Left lung (tissue), 10 donors: ENCODE measurements around the gene ZNF580. TPM values are rescaled to one million over a fixed set of nuclear protein-coding genes. Genes with fewer than 3 reads are reported as not detected.
A peak's percentile ranks its signal among the peaks of the same experiment; 100 is the strongest.

Experiments
- ATAC-seq: fragments of 200-7000 bp; cut with Tn5 transposase; one replicate; pipeline ENCODE4 v1.9.1; 2020; ENCODE audit warnings: moderate library complexity
- DNase-seq, 4 donors: peaks; one replicate each; pipeline ENCODE4 v3.0.0-alpha.2; 2013 to 2020
- H3K27ac ChIP-seq, 2 donors: fragments of 200-600 bp; sonication (generic) in 1 of 2; one replicate each; pipeline versions ENCODE4 v1.5.0 to v1.8.0; 2020 to 2021
- H3K27me3 ChIP-seq, 2 donors: fragments of 200-600 bp; sonication (generic) in 1 of 2; one replicate each; pipeline versions ENCODE4 v1.5.0 to v1.8.0; 2020 to 2021
- H3K36me3 ChIP-seq, 2 donors: fragments of 200-600 bp; sonication (generic) in 1 of 2; one replicate each; pipeline versions ENCODE4 v1.5.0 to v1.8.0; 2020 to 2021
- H3K4me1 ChIP-seq, 2 donors: fragments of 200-600 bp; one replicate each; pipeline ENCODE4 v1.8.0; 2021
- H3K4me3 ChIP-seq, 2 donors: fragments of 200-600 bp; sonication (generic) in 1 of 2; one replicate each; pipeline versions ENCODE4 v1.5.0 to v1.8.0; 2020 to 2021; ENCODE audit warnings: mild to moderate bottlenecking in 1 of 2
- H3K9me3 ChIP-seq, 2 donors: fragments of 200-600 bp; sonication (generic) in 1 of 2; one replicate each; pipeline versions ENCODE4 v1.5.0 to v1.8.0; 2020 to 2021
- intact Hi-C, 2 donors: fragments of 100-400 bp; cut with DNase I; formaldehyde crosslinking; loops; one replicate each; pipeline versions ENCODE4 v1.11.2 to v1.14.2; 2022
- polyA plus RNA-seq, 6 donors: library from polyadenylated mRNA; unstranded; fragments of 120-200 nt; gene quantifications; one replicate each; pipeline ENCODE4 v1.2.1, GENCODE V29; 2013; ENCODE audit not compliant: insufficient read length in 6 of 6
- total RNA-seq, 2 donors: library from RNA; stranded (reverse); fragmentation: NEBNext Ultra II Directional; extraction: Animal tissue kit (Norgen Biotek cat#: 25700); gene quantifications; one replicate each; pipeline ENCODE4 v1.2.1, GENCODE V29; 2021
- TF ChIP-seq, protein P1 (sequence below), 2 donors: fragments of 200-600 bp; sonication (generic) in 1 of 2; IDR thresholded peaks; one replicate each; pipeline versions ENCODE4 v1.5.0 to v1.8.0; 2021; ENCODE audit warnings: antibody characterized with exemption in 2 of 2
- donor health status: DM: no; HTN: yes; CAD: no.
- donor health status: DM: no; HTN: no; CAD: no.

The ZNF580 gene
- total and polyA plus RNA-seq, 8 donors = 33.8 to 49.5 (median 39.1) TPM

DNA sequence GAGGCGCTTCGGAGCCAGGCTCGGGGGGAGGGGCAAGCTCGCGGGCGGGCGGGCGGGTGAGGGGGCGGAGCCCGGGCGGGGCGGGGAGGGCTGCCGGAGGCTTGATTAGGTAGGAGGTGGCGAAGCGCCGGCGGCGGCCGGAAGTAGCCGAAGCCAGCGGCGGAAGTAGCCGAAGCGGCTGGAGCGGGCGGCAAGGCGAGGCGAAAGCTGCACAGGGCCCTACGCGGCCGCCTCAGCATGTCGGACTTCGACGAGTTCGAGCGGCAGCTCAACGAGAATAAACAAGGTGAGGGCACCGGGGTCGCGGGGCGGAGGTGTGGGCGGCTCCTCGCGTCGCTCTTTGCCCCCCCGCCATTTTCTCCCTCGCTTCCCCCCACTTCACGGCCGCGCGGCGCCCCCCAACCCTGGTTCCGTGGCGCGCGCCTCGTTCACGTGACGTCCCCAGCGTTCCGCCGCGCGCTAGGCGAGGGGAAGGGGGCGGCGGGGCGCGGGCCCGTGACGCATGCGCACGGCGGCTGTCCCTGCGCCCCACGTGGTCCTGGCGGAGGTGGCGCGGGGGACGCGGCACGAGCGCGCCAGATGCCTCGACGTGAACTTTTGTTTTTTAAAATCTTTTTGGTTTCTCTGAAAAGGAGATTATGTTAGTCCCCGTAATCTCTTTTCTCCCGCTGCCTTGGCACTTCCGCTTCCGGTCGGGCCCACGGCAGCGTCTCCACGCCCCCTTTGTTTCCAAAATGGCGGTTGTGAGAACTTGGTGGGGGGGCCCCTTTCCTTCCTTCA, 14.3 kb downstream of the ZNF580 start, which contains the start of gene U2AF2:
Gene U2AF2, plus strand, starts transcription at position 168 of the 780 bp plus-strand sequence. Its CDS starts 70 bp downstream, at position 238.
- intact Hi-C loops = no loop called here
- Histone ChIP-seq H3K4me3 (peak within 1 kb of the TSS; percentile 97 to 100), H3K9me3 (no peaks in the 10 kb centered on the region), H3K27me3 (no peaks in the 10 kb centered on the region), H3K36me3 (peaks cover 0 to 23% of the 10 kb centered on the region in 2 donors), H3K27ac (peak within 1 kb of the TSS; percentile 99 to 100), H3K4me1 (peaks cover 38 to 55% of the 10 kb centered on the region in 2 donors)
- ATAC-seq (peak; percentile 75), DNase-seq (peak; percentile 72 to 99 (median 97))
- TF ChIP-seq, protein P1, sequence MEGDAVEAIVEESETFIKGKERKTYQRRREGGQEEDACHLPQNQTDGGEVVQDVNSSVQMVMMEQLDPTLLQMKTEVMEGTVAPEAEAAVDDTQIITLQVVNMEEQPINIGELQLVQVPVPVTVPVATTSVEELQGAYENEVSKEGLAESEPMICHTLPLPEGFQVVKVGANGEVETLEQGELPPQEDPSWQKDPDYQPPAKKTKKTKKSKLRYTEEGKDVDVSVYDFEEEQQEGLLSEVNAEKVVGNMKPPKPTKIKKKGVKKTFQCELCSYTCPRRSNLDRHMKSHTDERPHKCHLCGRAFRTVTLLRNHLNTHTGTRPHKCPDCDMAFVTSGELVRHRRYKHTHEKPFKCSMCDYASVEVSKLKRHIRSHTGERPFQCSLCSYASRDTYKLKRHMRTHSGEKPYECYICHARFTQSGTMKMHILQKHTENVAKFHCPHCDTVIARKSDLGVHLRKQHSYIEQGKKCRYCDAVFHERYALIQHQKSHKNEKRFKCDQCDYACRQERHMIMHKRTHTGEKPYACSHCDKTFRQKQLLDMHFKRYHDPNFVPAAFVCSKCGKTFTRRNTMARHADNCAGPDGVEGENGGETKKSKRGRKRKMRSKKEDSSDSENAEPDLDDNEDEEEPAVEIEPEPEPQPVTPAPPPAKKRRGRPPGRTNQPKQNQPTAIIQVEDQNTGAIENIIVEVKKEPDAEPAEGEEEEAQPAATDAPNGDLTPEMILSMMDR (IDR thresholded peaks at IDR 0.05) = no peak

DNA sequence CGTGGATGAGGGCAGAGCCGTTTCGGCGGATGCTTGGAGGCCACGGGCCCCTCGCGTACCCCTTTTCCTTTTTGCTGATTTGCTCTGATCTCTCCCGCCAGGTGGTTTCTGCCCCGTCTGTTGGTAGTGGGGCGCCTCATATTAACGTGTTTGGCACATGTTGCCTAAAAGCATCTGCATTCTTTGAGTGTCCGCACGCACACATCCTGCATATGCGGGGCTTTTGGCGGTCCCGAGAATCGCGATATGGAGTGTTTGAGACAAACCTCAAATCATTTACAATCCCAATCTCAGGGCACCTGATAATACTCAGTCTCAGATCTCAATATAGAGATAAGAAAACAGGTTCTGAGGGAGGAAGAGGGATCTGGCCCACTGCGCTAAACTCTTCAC, 14.8 kb downstream of the ZNF580 start:
- H3K4me3 ChIP-seq = peak overlapping the region; percentile 97 to 100
- H3K4me1 ChIP-seq = peaks cover 38 to 56% of the 10 kb centered on the region in 2 donors
- TF ChIP-seq, protein P1 (IDR thresholded peaks at IDR 0.05) = no peak
- DNase-seq = no peak
- no peak for ATAC-seq
- intact Hi-C loops = no loop called here
- H3K27me3 ChIP-seq = no peaks in the 10 kb centered on the region
- H3K9me3 ChIP-seq = no peaks in the 10 kb centered on the region
- peaks cover 0 to 29% of the 10 kb centered on the region in 2 donors for H3K36me3 ChIP-seq
- H3K27ac ChIP-seq = peak overlapping the region; percentile 99 to 100

DNA sequence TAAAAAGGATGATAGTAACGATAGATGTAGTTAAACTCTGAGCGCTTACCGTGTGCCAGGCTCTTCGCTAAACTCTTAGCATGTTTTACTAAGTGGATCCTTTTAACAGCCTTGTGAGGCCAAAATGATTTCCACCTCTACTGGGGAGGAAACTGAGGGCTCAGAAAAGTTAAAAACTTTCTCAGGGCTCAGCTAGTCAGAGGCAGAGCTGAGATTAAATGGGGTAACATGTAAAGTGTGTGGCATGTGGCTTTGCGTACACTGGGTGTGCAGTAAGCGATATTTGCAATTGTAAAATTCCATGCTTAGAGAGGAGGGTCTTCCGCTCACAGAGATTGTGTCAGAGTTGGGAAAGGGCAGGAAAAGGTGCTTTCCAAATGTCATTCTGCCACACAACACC, 15.8 kb downstream of the ZNF580 start:
- intact Hi-C loops = no loop called here
- H3K27ac ChIP-seq = no peak overlapping the region
- DNase-seq = no peak
- no peaks in the 10 kb centered on the region for H3K27me3 ChIP-seq
- peaks cover 38 to 56% of the 10 kb centered on the region in 2 donors for H3K4me1 ChIP-seq
- TF ChIP-seq, protein P1 (IDR thresholded peaks at IDR 0.05) = no peak
- ATAC-seq = no peak
- no peaks in the 10 kb centered on the region for H3K9me3 ChIP-seq
- H3K36me3 ChIP-seq = peaks cover 0 to 37% of the 10 kb centered on the region in 2 donors
- H3K4me3 ChIP-seq = peak overlapping the region; percentile 97 to 100

DNA sequence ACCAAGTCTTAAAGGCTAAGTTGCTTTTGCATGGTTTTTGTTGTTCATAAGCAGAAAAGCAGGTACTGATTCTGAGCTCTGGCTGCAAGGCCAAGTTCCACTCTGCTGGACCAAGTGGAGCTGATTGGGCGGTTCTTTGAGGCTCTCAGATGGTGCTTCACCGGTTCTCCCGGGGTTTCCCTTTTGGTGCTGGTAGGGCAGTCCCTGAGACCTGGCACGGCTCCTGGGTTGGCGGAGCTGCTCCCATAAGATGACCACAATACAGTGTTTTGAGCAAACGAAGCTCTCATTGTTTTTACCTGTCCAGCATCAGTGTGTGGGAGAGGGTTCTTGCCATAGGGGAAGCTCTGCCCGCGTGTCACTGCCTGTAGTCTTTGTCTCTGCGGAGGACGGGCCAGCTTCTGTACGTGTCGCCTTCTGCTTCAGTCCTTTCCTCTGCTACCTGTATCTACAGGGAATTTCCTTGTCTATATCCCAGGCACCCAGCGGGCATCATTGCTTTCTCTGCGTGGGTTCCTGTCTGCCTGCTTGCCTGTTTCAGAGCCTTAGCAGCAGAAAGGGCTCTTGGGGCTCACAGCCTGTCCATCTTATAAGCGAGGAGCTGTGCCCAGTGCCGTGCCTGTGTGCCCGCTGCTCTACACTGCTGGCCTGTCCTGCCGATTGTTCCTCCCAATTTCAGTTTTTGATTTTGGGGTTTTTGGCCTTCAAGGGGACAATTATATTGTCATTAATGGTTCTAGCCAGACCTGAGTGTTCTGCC, 16.4 kb downstream of the ZNF580 start:
- TF ChIP-seq, protein P1 (IDR thresholded peaks at IDR 0.05) = no peak

More for the DNA sequence above, 16.4 kb downstream of the ZNF580 start:
- ATAC-seq (no peak), DNase-seq (peak in 2 of 4 donors; percentile 59 to 66)
- Histone ChIP-seq H3K9me3 (no peaks in the 10 kb centered on the region), H3K27ac (no peak overlapping the region), H3K4me3 (peak overlapping the region in 1 of 2 donors; percentile 97), H3K36me3 (peaks cover 0 to 38% of the 10 kb centered on the region in 2 donors), H3K4me1 (peaks cover 38 to 56% of the 10 kb centered on the region in 2 donors), H3K27me3 (no peaks in the 10 kb centered on the region)
- intact Hi-C loops = no loop called here
